Heart left ventricle (tissue), 16 donors: ENCODE measurements around the gene KCTD5. TPM values are rescaled to one million over a fixed set of nuclear protein-coding genes. Genes with fewer than 3 reads are reported as not detected.

Source experiments
- ATAC-seq, 4 donors: fragments of 200-7000 bp; cut with Tn5 transposase; one replicate each; pipeline ENCODE4 v1.9.1; 2020 to 2022; ENCODE audit warnings: moderate library complexity in 4 of 4, mild to moderate bottlenecking in 3 of 4, moderate number of reproducible peaks in 1 of 4
- DNase-seq, 5 donors: peaks; one replicate each; pipeline ENCODE4 v3.0.0-alpha.2; 2020
- H3K27ac ChIP-seq, 12 donors: fragments of 200-600 bp; sonication (generic) in 4 of 12; one replicate each; pipeline versions ENCODE4 v1.5.0 to v1.8.0; 2016 to 2022; ENCODE audit warnings: mild to moderate bottlenecking in 2 of 12
- H3K27me3 ChIP-seq, 9 donors: fragments of 200-600 bp; sonication (generic) in 2 of 9; one replicate each; pipeline versions ENCODE4 v1.5.1 to v1.8.0; 2016 to 2022; ENCODE audit warnings: mild to moderate bottlenecking in 3 of 9
- H3K36me3 ChIP-seq, 9 donors: fragments of 200-600 bp; sonication (generic) in 2 of 9; one replicate each; pipeline versions ENCODE4 v1.5.0 to v1.8.0; 2018 to 2022; ENCODE audit warnings: mild to moderate bottlenecking in 2 of 9
- H3K4me1 ChIP-seq, 12 donors: fragments of 200-600 bp; sonication (generic) in 4 of 12; one replicate each; pipeline versions ENCODE4 v1.5.0 to v1.8.0; 2016 to 2022; ENCODE audit warnings: mild to moderate bottlenecking in 3 of 12
- H3K4me3 ChIP-seq, 12 donors: fragments of 200-600 bp; sonication (generic) in 4 of 12; one replicate each; pipeline versions ENCODE4 v1.5.0 to v1.8.0; 2017 to 2022; ENCODE audit warnings: mild to moderate bottlenecking in 9 of 12, moderate library complexity in 4 of 12
- H3K9me3 ChIP-seq, 12 donors: fragments of 200-600 bp; sonication (generic) in 4 of 12; one replicate each; pipeline versions ENCODE4 v1.5.0 to v1.8.0; 2016 to 2022; ENCODE audit warnings: mild to moderate bottlenecking in 1 of 12
- CTCF ChIP-seq, 12 donors: fragments of 200-600 bp; sonication (generic) in 4 of 12; IDR thresholded peaks; one replicate each; pipeline versions ENCODE4 v1.5.0 to v1.8.0; 2018 to 2022; ENCODE audit warnings: antibody characterized with exemption in 12 of 12, mild to moderate bottlenecking in 5 of 12
- POLR2A ChIP-seq, 2 donors: fragments of 450-650 bp; IDR thresholded peaks; one replicate each; pipeline ENCODE4 v1.6.1; 2017; ENCODE audit warnings: antibody characterized with exemption in 2 of 2, mild to moderate bottlenecking in 2 of 2, moderate library complexity in 2 of 2
- WGBS, 4 donors: extraction: QIAGEN DNeasy Blood & Tissue Kit in 2 of 4; methylation state at CpG; one replicate each; pipeline versions ENCODE4 v1.1.5 to v1.1.7; 2013 to 2018; 5-methylcytosine and 5-hydroxymethylcytosine counted together
- intact Hi-C, 10 donors: fragments of 100-400 bp; cut with DNase I; formaldehyde crosslinking; loops; one replicate each; pipeline versions ENCODE4 v1.11.1 to v1.14.2; 2022
- polyA plus RNA-seq, 2 donors: library from polyadenylated mRNA; stranded (reverse); fragments of 200-250 nt; gene quantifications; one replicate each; pipeline ENCODE4 v1.2.3, GENCODE V29; 2013
- total RNA-seq, 9 donors: library from RNA; depleted of rRNA in 2 of 9; stranded (reverse); fragments of >200 nt in 2 of 9; fragmentation: NEBNext Ultra II Directional in 3 of 9; extraction: Animal tissue kit (Norgen Biotek cat#: 25700) in 3 of 9; gene quantifications; one replicate each; pipeline versions ENCODE4 v1.1.0 to v1.2.4, GENCODE V29; 2016 to 2023
- donor health status: ischemic (EF 13 %, LVEDD 7.1; RV severe dilation, severe dysfunction).
- donor health status: healthy with polysubstance abuse.
- donor health status: DM: no; HTN: yes; CAD: no.
- donor health status: DM: no; HTN: no; CAD: no.
- donor health status: ischemic (EF 25% LVEDD 6.9; RV normal size, moderate dysfunction).
- donor health status: ischemic (EF 25% LVEDD 5.7; RV mildly dilated, moderate dysfunction).
- donor health status: healthy.
- donor health status: DM: yes; HTN: yes; CAD: no.
- donor health status: ischemic (EF 35%, LVEDD 5.7; RV mildly dilated, moderate dysfunction).
- donor health status: nonischemic (EF 11% LVEDD 7.7; RV severe dilation, severe dysfunction).
- donor health status: DM: yes; HTN: yes; CAD: no.
- donor health status: PGD.
- donor health status: ischemic (EF 29% LVEDD 5.4; RV normal size, mild dysfunction).
- donor health status: nonischemic (EF 23%, LVEDD 6.1; RV moderate dilation, normal function).

KCTD5 gene
- total and polyA plus RNA-seq, 11 donors: 6.2 to 24.3 (median 11.1) TPM

- no peak for DNase-seq
- Histone ChIP-seq H3K36me3 (no peaks in the 10 kb centered on the region), H3K9me3 (no peaks in the 10 kb centered on the region), H3K27ac (no peak overlapping the region), H3K27me3 (peaks cover 0 to 8% (median 0%) of the 10 kb centered on the region in 9 donors), H3K4me1 (no peaks in the 10 kb centered on the region), H3K4me3 (no peak overlapping the region)
- WGBS, 4 donors: 85 to 88% (median 86%) methylated on average over 7 of the region's 7 CpGs
- ATAC-seq: no peak
- no peak for TF ChIP-seq CTCF (IDR thresholded peaks at IDR 0.05)
- intact Hi-C loops: no loop called here
Observed at GRCh38 chr16:2728034-2728433, 45.7 kb downstream of the KCTD5 start.

- H3K27ac ChIP-seq: no peak overlapping the region
- ATAC-seq (no peak), DNase-seq (peak in 1 of 5 donors; percentile 12)
- no peaks in the 10 kb centered on the region for H3K9me3 ChIP-seq
- no peaks in the 10 kb centered on the region for H3K4me1 ChIP-seq
- H3K4me3 ChIP-seq: no peak overlapping the region
- TF ChIP-seq CTCF (IDR thresholded peaks at IDR 0.05) (no peak), POLR2A (IDR thresholded peaks at IDR 0.05) (no peak)
- H3K27me3 ChIP-seq: peaks cover 0 to 8% (median 0%) of the 10 kb centered on the region in 9 donors
- WGBS, 4 donors: 81 to 85% (median 81%) methylated on average over 10 of the region's 10 CpGs
- intact Hi-C loops: no loop called here
- H3K36me3 ChIP-seq: no peaks in the 10 kb centered on the region
Observed at GRCh38 chr16:2734844-2735515, 52.7 kb downstream of the KCTD5 start.

- H3K27me3 ChIP-seq: peaks cover 0 to 8% (median 0%) of the 10 kb centered on the region in 9 donors
- no peak overlapping the region for H3K27ac ChIP-seq
- TF ChIP-seq POLR2A (IDR thresholded peaks at IDR 0.05): no peak
- TF ChIP-seq CTCF (IDR thresholded peaks at IDR 0.05): no peak
- no peaks in the 10 kb centered on the region for H3K36me3 ChIP-seq
- intact Hi-C loops: no loop called here
- no peak for ATAC-seq
- H3K4me3 ChIP-seq: no peak overlapping the region
- peak in 1 of 5 donors; percentile 20 for DNase-seq
- no peaks in the 10 kb centered on the region for H3K9me3 ChIP-seq
- no peaks in the 10 kb centered on the region for H3K4me1 ChIP-seq
- WGBS, 4 donors: 86 to 94% (median 91%) methylated on average over 10 to 11 of the region's 11 CpGs
Observed at GRCh38 chr16:2736476-2737237, 54.3 kb downstream of the KCTD5 start.

- no peaks in the 10 kb centered on the region for H3K36me3 ChIP-seq
- no peaks in the 10 kb centered on the region for H3K4me1 ChIP-seq
- no peak overlapping the region for H3K27ac ChIP-seq
- TF ChIP-seq POLR2A (IDR thresholded peaks at IDR 0.05) (no peak), CTCF (IDR thresholded peaks at IDR 0.05) (no peak)
- no peak for ATAC-seq
- peaks cover 0 to 8% (median 0%) of the 10 kb centered on the region in 9 donors for H3K27me3 ChIP-seq
- H3K4me3 ChIP-seq: no peak overlapping the region
- peak in 1 of 5 donors; percentile 31 for DNase-seq
- H3K9me3 ChIP-seq: no peaks in the 10 kb centered on the region
- WGBS, 4 donors: 78 to 89% (median 85%) methylated on average over 5 of the region's 5 CpGs
- intact Hi-C loops: no loop called here
Observed at GRCh38 chr16:2737238-2737605, 54.9 kb downstream of the KCTD5 start.
